GM19463 (cell line): ENCODE results near the gene SETBP1.

ENCODE experiments used
- ATAC-seq: cut with Tn5 transposase; IDR thresholded peaks from one replicate; pipeline ENCODE4 v1.9.1; 2021; ENCODE audit warnings: mild to moderate bottlenecking, moderate library complexity; ENCODE audit not compliant: unreplicated experiment

SETBP1 gene

DNA sequence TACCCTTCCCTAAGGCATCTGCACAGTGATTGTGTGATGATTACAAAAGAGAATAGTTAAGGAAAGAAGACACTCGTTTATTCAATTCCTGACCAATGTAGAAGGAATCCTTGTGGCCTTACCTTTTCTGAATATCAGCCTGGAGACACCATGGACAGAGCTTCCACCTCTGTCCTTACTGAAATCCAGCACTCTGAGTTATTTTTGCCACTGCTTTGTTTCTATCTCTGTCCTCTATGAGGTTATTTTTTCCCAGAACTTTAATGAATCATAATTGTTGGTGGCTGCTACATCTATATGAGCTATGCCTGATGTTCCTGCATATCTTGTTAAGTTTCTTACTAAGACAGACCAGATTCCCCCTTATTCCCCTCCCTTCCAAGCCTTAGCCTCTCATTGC is 275.1 kb downstream of the SETBP1 start:
- no peak for ATAC-seq

GRCh38 chr18:44957025-44957424 is 276.3 kb downstream of the SETBP1 start:
- no peak for ATAC-seq

DNA sequence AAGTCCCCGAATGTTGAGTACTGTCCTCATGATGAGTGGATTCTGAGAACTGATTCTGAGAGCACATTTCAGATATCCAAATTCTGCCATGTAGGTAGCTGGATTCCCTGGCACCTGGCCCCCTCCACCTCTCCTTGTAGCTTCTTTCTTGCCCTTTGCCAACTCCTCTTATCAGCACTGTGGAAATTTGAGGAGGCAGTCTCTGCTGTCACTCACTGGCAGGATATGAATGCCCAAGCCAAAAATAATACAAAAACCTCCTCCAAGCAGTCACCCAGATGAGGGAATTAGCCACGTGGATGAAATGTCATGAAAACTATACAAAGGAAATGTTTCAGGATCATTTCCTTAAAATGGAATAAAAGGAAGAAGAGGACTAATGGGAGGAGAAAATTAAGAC is 276.8 kb downstream of the SETBP1 start:
- ATAC-seq = no peak

DNA sequence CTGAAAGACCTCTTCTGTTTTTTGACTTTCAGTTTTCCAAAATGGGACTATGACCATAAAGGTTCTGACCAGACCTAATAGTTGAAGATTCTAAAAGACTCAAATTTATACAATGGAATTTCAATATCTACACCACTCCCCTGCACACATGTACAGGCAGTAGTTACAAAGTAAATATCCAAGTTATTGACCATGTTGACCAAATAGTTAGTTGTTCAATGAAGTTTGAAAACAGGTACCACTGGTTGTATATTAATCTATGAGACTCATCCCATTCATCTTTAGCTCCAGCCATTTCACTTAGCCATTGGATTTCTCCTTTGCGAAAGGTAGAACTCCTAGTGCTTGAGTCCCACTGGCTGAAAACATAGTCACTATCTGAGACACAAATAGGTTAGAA is 277.4 kb downstream of the SETBP1 start:
- no peak for ATAC-seq

DNA sequence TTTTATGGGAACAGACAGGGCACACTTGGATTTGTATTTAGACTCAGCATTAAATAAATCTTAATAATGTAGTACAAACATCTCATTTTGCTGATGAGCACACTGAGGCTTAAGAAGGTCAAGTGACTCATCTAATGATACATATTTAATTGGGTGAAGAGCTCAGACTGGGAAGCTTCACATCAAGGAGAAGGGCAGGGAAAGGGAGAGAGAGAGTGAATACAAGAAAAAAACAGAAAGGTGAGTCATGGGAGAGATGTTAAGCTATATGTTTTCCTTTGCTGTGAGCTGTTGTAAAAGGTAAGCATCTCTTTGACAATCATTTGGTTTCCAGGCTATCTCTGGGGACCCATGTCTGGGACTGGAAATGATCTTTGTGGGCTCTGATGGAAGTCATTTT is 277.8 kb downstream of the SETBP1 start:
- no peak for ATAC-seq

DNA sequence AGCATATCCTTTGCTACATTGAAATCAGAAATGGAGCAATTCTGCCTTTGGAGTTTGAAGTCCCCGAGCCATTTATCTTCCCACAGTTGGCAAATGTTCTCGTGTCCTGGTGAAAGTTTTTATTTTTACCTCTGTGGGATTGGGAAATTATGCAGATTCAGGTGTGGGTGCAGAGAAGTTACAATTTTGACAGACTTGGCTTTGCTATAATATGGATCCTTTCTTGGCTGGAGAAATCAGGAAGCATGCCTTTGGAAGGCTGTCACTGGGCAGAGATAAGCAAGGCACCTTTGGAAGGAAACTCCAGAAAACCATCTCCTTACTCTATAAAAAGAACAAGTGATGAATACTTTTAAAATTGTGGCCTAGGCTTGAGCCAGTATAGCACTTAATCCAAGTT is 278.3 kb downstream of the SETBP1 start:
- no peak for ATAC-seq

- no peak for ATAC-seq
Measured at GRCh38 chr18:44960580-44960979, 279.9 kb downstream of the SETBP1 start.

GRCh38 chr18:44961288-44961995 is 280.8 kb downstream of the SETBP1 start:
- ATAC-seq = no peak

GRCh38 chr18:44967599-44967998 is 286.9 kb downstream of the SETBP1 start:
- ATAC-seq = no peak

DNA sequence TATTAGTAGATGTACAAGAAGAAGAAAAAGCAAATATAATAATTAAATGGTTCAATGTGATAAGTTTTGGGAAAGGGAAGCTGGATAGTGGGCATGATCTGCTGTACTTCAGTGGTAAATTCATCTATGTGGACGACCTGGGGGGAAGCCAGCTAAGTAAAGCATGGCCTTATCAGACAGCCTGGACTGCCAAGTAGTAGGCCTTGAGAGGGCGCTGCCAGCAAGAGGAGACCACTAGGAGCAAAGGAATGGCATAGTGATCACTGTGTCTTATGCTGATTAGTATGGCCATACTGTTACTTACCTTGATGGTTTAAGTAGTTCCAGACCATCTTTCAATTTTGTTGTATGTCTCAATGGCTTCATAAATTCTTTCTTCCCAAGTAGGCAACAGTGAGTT is 287.6 kb downstream of the SETBP1 start:
- no peak for ATAC-seq

DNA sequence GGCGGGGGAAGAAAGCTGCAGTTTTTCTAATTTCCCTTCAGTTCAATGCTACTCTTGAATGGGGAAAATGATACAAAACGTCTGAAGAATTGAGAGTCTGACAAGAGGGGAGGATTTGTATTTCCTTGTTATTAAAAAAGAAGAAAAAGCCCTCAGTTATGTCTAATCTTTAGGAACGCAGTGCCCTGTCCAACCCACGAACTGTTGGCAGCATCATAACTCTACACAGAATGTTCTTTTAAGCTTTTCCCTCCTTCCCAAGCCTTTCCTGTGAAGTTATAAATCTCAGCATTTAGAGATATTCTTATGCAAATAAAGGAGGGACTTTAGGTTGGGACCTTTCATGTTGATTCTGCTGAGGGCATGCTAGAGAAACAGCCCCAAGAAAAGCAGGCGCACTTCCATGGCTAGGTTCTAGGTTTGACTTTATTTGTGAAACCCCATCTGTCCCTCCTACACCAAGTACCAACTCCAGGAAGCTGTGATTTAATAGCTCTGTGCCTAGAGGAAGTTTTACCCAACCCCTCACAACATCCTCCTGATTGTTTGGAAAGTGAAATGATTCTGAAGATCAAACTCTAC is 288.6 kb downstream of the SETBP1 start:
- ATAC-seq = no peak

- ATAC-seq = no peak
Measured at GRCh38 chr18:44973282-44973681, 292.6 kb downstream of the SETBP1 start.

DNA sequence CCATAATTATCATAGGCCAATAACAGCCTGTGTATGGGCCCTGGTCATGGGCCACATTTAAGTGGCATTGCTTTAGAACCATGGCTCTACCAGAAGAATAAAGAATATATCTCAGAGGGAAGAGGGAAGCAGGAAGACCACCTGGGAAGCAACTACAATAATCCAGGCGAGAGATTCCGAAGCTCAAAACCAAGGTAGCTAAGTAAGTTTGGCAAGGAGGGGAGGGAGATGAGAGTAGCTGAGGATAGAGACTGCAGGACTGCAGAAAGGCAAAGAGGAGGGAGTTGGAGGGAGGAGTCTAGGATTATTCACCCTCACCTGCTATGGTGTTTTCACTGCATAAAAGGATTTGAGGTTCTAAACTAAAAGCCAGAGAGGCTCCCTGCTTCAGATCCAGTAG is 293.5 kb downstream of the SETBP1 start:
- ATAC-seq = no peak

DNA sequence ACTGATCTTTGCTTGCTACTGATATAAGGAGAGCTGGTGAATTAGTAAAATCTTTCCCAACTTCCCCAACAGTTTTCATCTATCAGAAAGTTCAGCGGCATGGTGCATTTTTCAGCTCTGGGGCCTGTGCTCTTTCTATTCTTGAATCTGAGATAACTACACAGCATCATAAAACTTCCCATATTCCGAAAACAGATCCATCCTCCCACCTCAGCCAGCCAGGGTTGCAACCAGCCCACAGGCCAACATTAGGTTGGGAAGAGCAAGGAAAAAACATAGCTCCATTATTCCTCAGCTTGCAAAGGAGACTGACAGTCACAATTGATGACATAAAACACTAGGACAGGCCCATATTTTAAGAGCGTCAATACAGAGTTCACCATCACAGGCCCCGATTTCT is 297.2 kb downstream of the SETBP1 start:
- ATAC-seq = no peak

GRCh38 chr18:44979748-44980147 is 299.1 kb downstream of the SETBP1 start:
- no peak for ATAC-seq

GRCh38 chr18:44981121-44981520 is 300.4 kb downstream of the SETBP1 start:
- ATAC-seq = no peak

- ATAC-seq = no peak
Measured at GRCh38 chr18:44986933-44987332, 306.2 kb downstream of the SETBP1 start.

DNA sequence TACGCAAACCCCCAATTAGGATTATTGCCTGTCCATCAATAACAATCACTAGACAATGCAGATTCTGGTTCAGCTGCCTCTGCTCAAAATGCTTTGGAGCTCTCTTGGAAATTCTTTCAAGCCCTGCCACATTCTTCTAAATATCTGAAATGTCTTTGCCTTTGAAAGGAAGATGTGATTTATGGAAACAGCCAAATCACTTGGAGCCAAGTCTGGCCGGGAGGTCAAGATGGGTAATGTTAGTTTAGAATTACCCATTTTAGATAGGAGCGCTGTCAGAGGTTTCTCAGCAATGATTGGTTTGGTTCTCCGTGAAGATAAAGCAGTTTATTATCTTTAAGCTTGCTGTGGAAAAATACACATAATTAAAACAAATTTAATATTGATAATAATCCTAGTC is 306.7 kb downstream of the SETBP1 start:
- ATAC-seq = no peak

DNA sequence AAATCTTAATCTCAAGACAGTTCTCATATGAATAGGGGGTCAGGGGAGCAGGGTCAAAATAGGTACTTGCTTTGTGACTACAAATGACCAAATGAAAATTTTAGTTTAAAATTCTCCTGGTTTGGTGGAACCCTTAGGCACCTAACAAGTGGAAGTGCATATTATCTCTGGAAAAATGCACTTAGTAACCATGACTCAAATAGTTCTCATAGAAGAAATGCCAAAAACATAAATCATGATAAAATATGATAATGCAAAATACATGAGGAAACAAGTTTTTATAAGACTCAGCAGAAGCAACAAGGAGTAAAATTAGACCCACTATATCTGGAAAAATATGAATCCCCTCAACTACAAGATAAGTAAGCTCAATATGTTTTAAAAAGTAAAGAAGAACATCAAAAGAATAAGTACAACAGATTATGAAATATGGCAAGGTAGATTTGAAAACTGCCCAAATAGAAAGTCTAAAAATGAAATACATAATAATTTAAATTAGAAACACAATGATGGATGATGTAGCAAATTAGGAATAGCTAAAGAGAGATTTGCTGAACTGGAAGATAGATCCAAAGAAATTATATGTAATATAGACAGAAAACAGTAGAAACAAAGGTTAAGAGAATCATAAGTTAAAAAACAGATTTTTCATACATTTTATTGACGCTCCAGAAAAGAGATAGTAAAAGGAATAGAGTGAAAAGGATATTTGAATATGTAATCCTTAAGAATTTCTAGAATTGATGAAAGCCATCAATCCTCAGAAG is 308.3 kb downstream of the SETBP1 start:
- ATAC-seq = no peak

GRCh38 chr18:44996261-44996660 is 315.6 kb downstream of the SETBP1 start:
- no peak for ATAC-seq

GRCh38 chr18:44997174-44997573 is 316.5 kb downstream of the SETBP1 start:
- ATAC-seq = no peak

DNA sequence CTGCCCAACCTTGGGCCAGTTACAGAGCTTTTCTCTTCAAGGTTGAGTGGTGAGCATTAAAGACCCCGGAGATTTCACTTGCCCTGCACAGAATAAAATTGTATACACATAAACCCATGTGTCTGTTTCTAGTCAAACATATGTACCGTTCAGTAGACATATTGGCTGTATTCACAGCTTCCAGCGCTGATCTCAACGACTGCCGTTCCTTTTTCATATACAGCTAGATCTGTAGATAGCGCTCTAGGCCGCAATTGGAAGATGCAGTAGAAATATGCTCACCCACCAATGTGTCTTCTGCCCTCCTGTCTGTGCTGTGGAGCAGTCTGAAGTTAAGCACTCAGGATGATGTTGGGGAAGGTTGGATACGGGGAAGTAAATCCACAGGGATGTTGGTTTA is 317.7 kb downstream of the SETBP1 start:
- no peak for ATAC-seq
